Measurements from ENCODE around the gene TPM2.

The TPM2 gene

DNA sequence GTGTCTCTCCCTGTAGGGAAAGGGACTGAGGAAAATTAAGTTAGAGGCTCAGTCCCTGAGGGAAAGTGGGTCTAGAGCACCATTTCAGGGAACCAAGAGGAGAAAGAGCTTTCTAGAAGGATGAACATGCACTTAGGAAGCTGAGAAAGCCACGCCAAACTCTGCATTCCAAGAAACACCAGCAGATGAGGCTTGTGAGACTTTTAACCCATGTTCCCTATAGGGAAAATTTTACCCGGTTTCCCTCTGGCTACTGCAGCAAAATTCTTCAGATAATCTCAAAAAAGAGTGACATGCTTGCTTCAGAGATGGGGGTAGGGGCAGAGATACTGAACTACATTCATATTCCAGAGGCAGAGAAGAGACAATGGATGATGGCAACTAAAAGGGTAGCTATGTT is 33.7 kb upstream of the TPM2 start:
- TF ChIP-seq POLR2AphosphoS5 (IDR thresholded peaks at IDR 0.05; ENCODE audit: low read depth, low read length) (no peak), POLR2A (IDR thresholded peaks at IDR 0.05; ENCODE audit: low read depth, low read length) (no peak), SPI1 (IDR thresholded peaks at IDR 0.05; ENCODE audit: low read depth, low read length) (no peak), TAF1 (IDR thresholded peaks at IDR 0.05; ENCODE audit: low read depth, low read length) (no peak), POU2F2 (IDR thresholded peaks at IDR 0.05; ENCODE audit: low read depth, low read length) (no peak), PAX5 (IDR thresholded peaks at IDR 0.05; ENCODE audit: insufficient read depth, low read length, severe bottlenecking) (no peak)
- DNase-seq (ENCODE audit: insufficient read length, low spot score) (no peak), FAIRE-seq (no peak)

DNA sequence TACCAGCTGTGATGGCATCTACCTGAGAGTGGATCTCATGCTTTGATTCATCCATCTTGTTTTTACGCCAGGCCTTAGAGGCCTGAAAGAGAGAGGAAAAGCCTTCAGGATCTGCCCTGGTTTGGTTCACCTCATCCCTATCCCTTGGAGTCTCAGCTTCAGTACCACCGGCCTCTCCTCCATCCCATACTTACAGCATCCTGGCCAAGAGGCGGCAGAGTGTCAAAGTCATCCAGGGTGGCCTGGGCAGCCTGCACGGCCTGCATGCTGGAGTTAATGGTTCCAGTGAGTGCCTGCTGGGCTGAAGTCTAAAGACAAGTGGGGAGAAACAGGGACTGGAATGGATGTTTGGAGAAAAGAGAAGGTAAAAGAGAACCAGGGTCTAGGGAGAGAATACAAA is 29.8 kb upstream of the TPM2 start:
- no peak for DNase-seq (ENCODE audit: insufficient read length, low spot score)
- TF ChIP-seq TAF1 (IDR thresholded peaks at IDR 0.05; ENCODE audit: low read depth, low read length) = no peak
- TF ChIP-seq POU2F2 (IDR thresholded peaks at IDR 0.05; ENCODE audit: low read depth, low read length) = no peak
- TF ChIP-seq SPI1 (IDR thresholded peaks at IDR 0.05; ENCODE audit: low read depth, low read length) = no peak
- no peak for TF ChIP-seq POLR2A (IDR thresholded peaks at IDR 0.05; ENCODE audit: low read depth, low read length)
- no peak for TF ChIP-seq POLR2AphosphoS5 (IDR thresholded peaks at IDR 0.05; ENCODE audit: low read depth, low read length)
- no peak for TF ChIP-seq PAX5 (IDR thresholded peaks at IDR 0.05; ENCODE audit: insufficient read depth, low read length, severe bottlenecking)
- no peak for FAIRE-seq

DNA sequence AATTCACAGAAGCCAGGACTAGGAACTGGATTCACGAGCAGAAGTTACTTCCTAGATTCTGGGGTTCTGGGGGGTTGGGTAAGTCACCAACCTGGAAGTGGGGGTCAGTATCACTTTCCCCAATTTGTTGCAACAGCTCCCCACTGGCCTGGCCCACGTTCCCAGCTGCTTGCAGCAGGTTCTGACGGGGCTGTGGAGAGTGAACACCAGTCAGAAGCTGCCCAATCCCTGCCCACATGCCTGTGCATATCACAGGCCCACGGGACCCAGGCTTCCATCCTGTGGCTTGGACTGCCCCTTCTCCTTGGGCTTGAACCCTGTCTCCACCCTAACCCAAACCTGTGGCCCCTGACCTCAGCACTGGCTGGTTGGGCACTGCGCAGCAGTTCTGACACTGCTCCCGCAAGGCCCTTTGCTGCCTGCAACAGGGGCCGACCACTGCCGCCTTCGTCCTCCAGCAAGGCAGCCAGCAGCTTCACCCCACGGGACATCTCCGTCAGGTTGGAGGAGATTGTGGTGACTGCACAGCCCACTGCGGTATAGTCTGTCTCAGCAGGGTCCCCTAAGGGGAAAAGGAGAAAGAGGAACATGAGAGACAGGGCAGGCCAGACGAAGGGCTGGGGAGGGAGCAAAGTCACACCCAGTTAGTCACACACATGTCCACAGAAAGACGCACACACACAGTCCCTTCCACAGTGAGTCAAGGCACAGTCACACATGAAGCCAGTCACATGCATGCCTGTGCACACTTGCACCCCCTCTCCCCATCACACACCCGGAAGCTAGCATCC is 29.2 kb upstream of the TPM2 start:
- no peak for DNase-seq (ENCODE audit: insufficient read length, low spot score)
- no peak for TF ChIP-seq POU2F2 (IDR thresholded peaks at IDR 0.05; ENCODE audit: low read depth, low read length)
- no peak for TF ChIP-seq POLR2A (IDR thresholded peaks at IDR 0.05; ENCODE audit: low read depth, low read length)
- TF ChIP-seq PAX5 (IDR thresholded peaks at IDR 0.05; ENCODE audit: insufficient read depth, low read length, severe bottlenecking) = no peak
- TF ChIP-seq POLR2AphosphoS5 (IDR thresholded peaks at IDR 0.05; ENCODE audit: low read depth, low read length) = no peak
- TF ChIP-seq SPI1 (IDR thresholded peaks at IDR 0.05; ENCODE audit: low read depth, low read length) = no peak
- TF ChIP-seq TAF1 (IDR thresholded peaks at IDR 0.05; ENCODE audit: low read depth, low read length) = no peak
- peak; percentile 71 for FAIRE-seq

DNA sequence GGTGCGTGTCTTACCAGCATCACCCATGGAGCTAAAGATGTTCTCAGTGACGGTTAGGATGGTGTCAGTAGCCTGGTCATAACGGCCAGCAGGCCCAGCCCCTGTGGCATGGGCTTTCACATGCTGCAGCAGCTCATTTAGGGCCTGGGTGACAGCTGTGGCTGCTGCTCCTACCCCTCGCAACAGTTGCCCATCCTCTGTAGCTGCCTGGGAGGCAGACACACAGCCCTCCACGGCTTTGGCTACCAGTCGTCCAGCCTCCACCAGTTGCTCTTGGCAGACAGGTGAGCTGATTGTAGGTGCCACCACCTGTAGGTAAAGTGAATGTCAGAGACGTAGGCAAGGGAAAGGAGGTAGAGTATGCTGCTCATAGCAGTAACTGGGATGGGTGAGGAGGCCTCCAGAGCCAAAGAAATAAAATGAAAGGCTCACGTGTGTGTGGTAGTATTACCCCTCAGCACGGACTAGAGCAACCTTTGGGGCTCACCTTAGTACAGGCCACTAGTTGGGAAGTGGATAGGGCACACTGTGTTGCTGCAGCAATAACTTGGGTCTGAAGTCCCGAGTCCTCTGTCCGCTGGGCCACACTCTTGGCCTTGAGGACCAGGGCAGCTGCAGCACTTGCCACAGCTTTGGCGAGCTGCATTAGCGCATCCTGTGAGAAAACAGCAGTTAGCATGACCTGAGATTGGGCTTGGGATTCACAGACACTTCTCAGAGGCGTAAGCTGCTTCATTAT is 27.6 kb upstream of the TPM2 start:
- TF ChIP-seq SPI1 (IDR thresholded peaks at IDR 0.05; ENCODE audit: low read depth, low read length) (no peak), POLR2AphosphoS5 (IDR thresholded peaks at IDR 0.05; ENCODE audit: low read depth, low read length) (no peak), POLR2A (IDR thresholded peaks at IDR 0.05; ENCODE audit: low read depth, low read length) (no peak), PAX5 (IDR thresholded peaks at IDR 0.05; ENCODE audit: insufficient read depth, low read length, severe bottlenecking) (no peak), POU2F2 (IDR thresholded peaks at IDR 0.05; ENCODE audit: low read depth, low read length) (no peak), TAF1 (IDR thresholded peaks at IDR 0.05; ENCODE audit: low read depth, low read length) (no peak)
- no peak for FAIRE-seq
- no peak for DNase-seq (ENCODE audit: insufficient read length, low spot score)

DNA sequence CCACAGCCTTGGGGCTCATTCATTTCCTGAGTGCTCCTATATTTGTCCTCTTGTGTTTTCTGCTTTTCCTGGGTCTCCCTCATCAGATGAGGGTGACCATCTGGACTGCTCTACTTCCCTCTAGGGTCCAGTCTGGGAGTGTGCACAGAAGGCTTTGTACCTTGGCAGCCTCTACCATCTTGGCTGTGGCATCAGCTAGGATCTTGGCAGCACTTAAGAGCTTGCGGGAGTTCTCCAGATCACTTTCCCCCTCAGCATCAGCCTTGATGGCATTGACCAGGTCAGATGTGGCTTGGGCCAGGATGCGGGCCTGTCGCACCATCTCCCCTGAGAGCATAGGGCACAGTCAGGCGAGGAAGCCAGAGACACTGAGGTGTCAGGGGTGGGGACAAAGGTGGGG is 26.5 kb upstream of the TPM2 start:
- DNase-seq (ENCODE audit: insufficient read length, low spot score) = no peak
- no peak for TF ChIP-seq POLR2A (IDR thresholded peaks at IDR 0.05; ENCODE audit: low read depth, low read length)
- TF ChIP-seq TAF1 (IDR thresholded peaks at IDR 0.05; ENCODE audit: low read depth, low read length) = no peak
- TF ChIP-seq SPI1 (IDR thresholded peaks at IDR 0.05; ENCODE audit: low read depth, low read length) = no peak
- no peak for TF ChIP-seq POLR2AphosphoS5 (IDR thresholded peaks at IDR 0.05; ENCODE audit: low read depth, low read length)
- no peak for TF ChIP-seq POU2F2 (IDR thresholded peaks at IDR 0.05; ENCODE audit: low read depth, low read length)
- no peak for TF ChIP-seq PAX5 (IDR thresholded peaks at IDR 0.05; ENCODE audit: insufficient read depth, low read length, severe bottlenecking)
- no peak for FAIRE-seq

DNA sequence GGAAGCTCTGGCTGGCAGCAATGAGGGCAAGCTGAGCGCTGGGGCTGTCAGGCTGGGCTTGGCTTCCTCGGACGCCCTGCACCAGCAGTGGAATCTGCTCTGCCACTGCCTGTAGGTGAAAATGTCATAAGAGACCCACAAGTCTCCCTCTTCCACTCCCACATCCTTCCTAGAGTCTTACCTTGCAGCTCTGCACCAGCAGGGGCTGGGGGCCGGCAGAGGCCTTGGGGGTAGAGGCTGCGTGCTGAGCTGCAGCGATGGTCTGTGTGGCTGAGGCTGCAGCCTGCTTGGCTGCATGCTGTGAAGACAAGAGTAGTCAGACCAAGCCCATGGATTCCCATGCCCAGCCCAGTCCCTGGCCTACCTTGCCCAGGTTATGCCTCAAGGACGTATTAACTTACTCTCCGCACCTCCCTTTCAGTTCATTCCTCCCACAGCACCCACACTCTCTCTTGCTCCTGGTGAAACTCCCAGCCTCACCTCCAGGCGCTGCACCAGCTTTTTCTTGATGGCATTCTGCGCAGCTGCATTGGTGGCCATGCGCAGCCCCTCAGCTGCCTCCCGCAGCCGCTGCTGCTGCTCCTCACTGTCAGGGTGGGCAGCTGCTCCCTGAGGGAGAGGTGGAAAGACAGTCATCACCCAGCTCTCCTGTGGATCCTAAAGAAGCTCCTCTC is 25.0 kb upstream of the TPM2 start:
- no peak for DNase-seq (ENCODE audit: insufficient read length, low spot score)
- FAIRE-seq = no peak
- TF ChIP-seq POLR2AphosphoS5 (IDR thresholded peaks at IDR 0.05; ENCODE audit: low read depth, low read length) (peak; percentile 14; the same call in 1 of the 2 replicates), SPI1 (IDR thresholded peaks at IDR 0.05; ENCODE audit: low read depth, low read length) (no peak), POU2F2 (IDR thresholded peaks at IDR 0.05; ENCODE audit: low read depth, low read length) (no peak), TAF1 (IDR thresholded peaks at IDR 0.05; ENCODE audit: low read depth, low read length) (no peak), POLR2A (IDR thresholded peaks at IDR 0.05; ENCODE audit: low read depth, low read length) (no peak), PAX5 (IDR thresholded peaks at IDR 0.05; ENCODE audit: insufficient read depth, low read length, severe bottlenecking) (no peak)

DNA sequence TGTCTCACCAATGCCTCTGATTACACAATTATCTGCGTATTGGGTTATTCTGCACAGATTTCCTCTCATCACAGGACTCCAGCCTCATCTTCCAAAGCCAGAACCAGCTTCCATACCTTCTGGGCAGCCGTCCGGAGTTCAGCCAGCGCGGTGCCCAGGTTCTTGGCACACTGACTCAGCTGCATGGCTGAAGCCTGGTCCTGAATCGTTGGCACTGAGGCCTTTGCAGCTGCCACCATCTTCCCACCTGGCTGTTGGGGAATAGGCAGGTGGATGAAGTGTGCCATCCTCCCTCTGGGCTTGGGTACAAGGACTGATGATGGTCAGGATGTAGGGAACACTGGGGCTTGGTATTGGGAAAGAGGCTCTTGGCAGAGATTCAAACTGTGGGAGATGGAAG is 24.4 kb upstream of the TPM2 start:
- FAIRE-seq = no peak
- no peak for DNase-seq (ENCODE audit: insufficient read length, low spot score)
- TF ChIP-seq TAF1 (IDR thresholded peaks at IDR 0.05; ENCODE audit: low read depth, low read length) = no peak
- no peak for TF ChIP-seq POU2F2 (IDR thresholded peaks at IDR 0.05; ENCODE audit: low read depth, low read length)
- no peak for TF ChIP-seq PAX5 (IDR thresholded peaks at IDR 0.05; ENCODE audit: insufficient read depth, low read length, severe bottlenecking)
- TF ChIP-seq SPI1 (IDR thresholded peaks at IDR 0.05; ENCODE audit: low read depth, low read length) = no peak
- TF ChIP-seq POLR2A (IDR thresholded peaks at IDR 0.05; ENCODE audit: low read depth, low read length) = no peak
- TF ChIP-seq POLR2AphosphoS5 (IDR thresholded peaks at IDR 0.05; ENCODE audit: low read depth, low read length) = no peak

DNA sequence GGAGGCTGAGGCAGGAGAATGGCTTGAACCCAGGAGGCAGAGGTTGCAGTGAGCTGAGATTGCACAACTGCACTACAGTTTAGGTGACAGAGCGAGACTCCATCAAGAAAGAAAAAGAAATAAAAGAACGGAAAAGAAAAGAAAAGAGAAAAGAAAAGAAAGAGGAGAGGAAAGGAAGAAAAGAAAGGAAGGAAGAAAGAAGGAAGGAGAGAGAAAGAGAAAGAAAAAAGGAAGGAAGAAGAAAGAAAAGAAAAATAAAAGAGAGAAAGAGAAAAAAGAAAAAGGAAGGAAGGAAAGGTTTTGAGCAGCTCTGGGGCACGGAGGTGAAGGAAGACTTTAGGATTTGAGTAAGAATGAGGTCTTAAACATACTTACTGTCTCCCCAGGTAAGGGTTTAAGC is 23.9 kb upstream of the TPM2 start:
- FAIRE-seq (no peak), DNase-seq (ENCODE audit: insufficient read length, low spot score) (no peak)
- TF ChIP-seq SPI1 (IDR thresholded peaks at IDR 0.05; ENCODE audit: low read depth, low read length) (no peak), POLR2AphosphoS5 (IDR thresholded peaks at IDR 0.05; ENCODE audit: low read depth, low read length) (no peak), TAF1 (IDR thresholded peaks at IDR 0.05; ENCODE audit: low read depth, low read length) (no peak), PAX5 (IDR thresholded peaks at IDR 0.05; ENCODE audit: insufficient read depth, low read length, severe bottlenecking) (no peak), POLR2A (IDR thresholded peaks at IDR 0.05; ENCODE audit: low read depth, low read length) (no peak), POU2F2 (IDR thresholded peaks at IDR 0.05; ENCODE audit: low read depth, low read length) (no peak)
